Esophagus squamous epithelium (tissue), 5 donors: ENCODE data around the gene RDH8. TPM values are rescaled to one million over a fixed set of nuclear protein-coding genes. Genes with fewer than 3 reads are reported as not detected.

ENCODE experiments used
- DNase-seq: peaks from one replicate; lab custom pipeline; 2025; lab: John Stamatoyannopoulos, UW
- H3K27ac ChIP-seq, 4 donors: fragments of 200-600 bp; sonication (generic); one replicate each; pipeline ENCODE4 v1.5.1; 2016 to 2019; ENCODE audit warnings: mild to moderate bottlenecking in 1 of 4
- H3K27me3 ChIP-seq, 4 donors: fragments of 200-600 bp; sonication (generic); 1 replicate in 3 of 4; 2 replicates in 1 of 4; pipeline versions ENCODE4 v1.5.1 to v1.6.0; 2017 to 2021; ENCODE audit warnings: antibody characterized with exemption in 1 of 4
- H3K36me3 ChIP-seq, 3 donors: fragments of 200-600 bp; sonication (generic); one replicate each; pipeline ENCODE4 v1.5.1; 2016 to 2019
- H3K4me1 ChIP-seq, 3 donors: fragments of 200-600 bp; sonication (generic); one replicate each; pipeline ENCODE4 v1.5.1; 2017 to 2019
- H3K4me3 ChIP-seq, 4 donors: fragments of 200-600 bp; sonication (generic); 1 replicate in 3 of 4; 2 replicates in 1 of 4; pipeline ENCODE4 v1.5.1; 2016 to 2019; ENCODE audit warnings: mild to moderate bottlenecking in 2 of 4, moderate library complexity in 1 of 4
- H3K9me3 ChIP-seq, 3 donors: fragments of 200-600 bp; sonication (generic); one replicate each; pipeline ENCODE4 v1.5.1; 2016 to 2019
- CTCF ChIP-seq, 6 experiments: fragments of 450-650 bp in 4 of 6; fragments of 200-600 bp in 2 of 6; sonication (generic) in 2 of 6; IDR thresholded peaks; one replicate each; pipeline ENCODE4 v1.5.1; 2016 to 2019; ENCODE audit warnings: antibody characterized with exemption in 6 of 6, mild to moderate bottlenecking in 4 of 6, moderate library complexity in 4 of 6
- POLR2A ChIP-seq, 4 donors: fragments of 450-650 bp; IDR thresholded peaks; one replicate each; pipeline ENCODE4 v1.6.1; 2017; ENCODE audit warnings: antibody characterized with exemption in 4 of 4, mild to moderate bottlenecking in 4 of 4, moderate library complexity in 3 of 4
- WGBS, 2 donors: methylation state at CpG; one replicate each; pipeline ENCODE4 v1.1.5; 2018; 5-methylcytosine and 5-hydroxymethylcytosine counted together
- intact Hi-C: fragments of 100-400 bp; cut with DNase I; formaldehyde crosslinking; loops from one replicate; pipeline ENCODE4 v1.15.0; 2022
- small RNA-seq, 4 donors: library from RNA; depleted of rRNA; stranded (forward); fragments of <200 nt; gene quantifications; one replicate each; pipeline ENCODE3, GENCODE V24; 2016
- total RNA-seq, 4 donors: library from RNA; depleted of rRNA; stranded (reverse); fragments of >200 nt; gene quantifications; one replicate each; pipeline ENCODE4 v1.1.0, GENCODE V29; 2016
- donor health status: DM: yes; HTN: yes; CAD: no.

Gene RDH8
- total RNA-seq, 4 donors from 2014 or later, result not detected

GRCh38 chr19:10061717-10062310 is 48.5 kb downstream of the RDH8 start:
- WGBS, 2 donors, result 35 to 56% methylated on average over 5 to 8 of the region's 21 CpGs
- H3K27me3 ChIP-seq, result peaks cover 0 to 67% (median 0%) of the 10 kb centered on the region in 4 donors

GRCh38 chr19:10068205-10068604 is 54.9 kb downstream of the RDH8 start:
- Histone ChIP-seq H3K9me3 (no peaks in the 10 kb centered on the region), H3K36me3 (no peaks in the 10 kb centered on the region), H3K4me1 (no peaks in the 10 kb centered on the region), H3K27ac (no peak overlapping the region), H3K27me3 (peaks cover 0 to 34% (median 0%) of the 10 kb centered on the region in 4 donors), H3K4me3 (no peak overlapping the region)
- DNase-seq, result no peak
- WGBS, 2 donors, result 44 to 56% methylated on average over 4 of the region's 4 CpGs
- no peak for TF ChIP-seq POLR2A (IDR thresholded peaks at IDR 0.05)
- no peak for TF ChIP-seq CTCF (IDR thresholded peaks at IDR 0.05)
- intact Hi-C loops, result no loop called here

More at GRCh38 chr19:10061717-10062310, 48.5 kb downstream of the RDH8 start:
- no peak for TF ChIP-seq POLR2A (IDR thresholded peaks at IDR 0.05)
- Histone ChIP-seq H3K4me1 (no peaks in the 10 kb centered on the region), H3K27ac (no peak overlapping the region), H3K4me3 (no peak overlapping the region), H3K36me3 (no peaks in the 10 kb centered on the region), H3K9me3 (no peaks in the 10 kb centered on the region)
- no peak for DNase-seq
- intact Hi-C loops, result no loop called here

DNA sequence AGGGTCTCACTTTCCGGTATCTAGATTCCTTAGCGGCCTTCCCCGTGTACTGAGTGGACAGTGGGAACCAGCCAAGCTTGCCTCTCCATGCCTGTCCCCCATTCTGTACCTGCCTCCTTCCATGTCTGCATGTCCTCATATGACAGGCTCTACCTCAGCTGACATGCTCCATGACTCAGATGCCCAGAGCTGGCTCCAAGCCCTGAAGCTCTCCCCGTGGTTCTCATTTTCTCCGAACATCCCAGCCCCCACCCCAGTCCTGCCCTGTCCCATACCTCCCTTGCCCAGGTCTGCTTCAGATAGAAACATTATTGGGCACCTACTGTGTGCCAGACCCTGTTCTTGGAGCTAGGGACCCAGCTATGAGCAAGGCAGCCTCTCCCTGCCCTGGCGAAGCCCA is 55.8 kb downstream of the RDH8 start:
- WGBS, 2 donors, result 47 to 64% methylated on average over 5 of the region's 6 CpGs
- Histone ChIP-seq H3K36me3 (no peaks in the 10 kb centered on the region), H3K4me1 (no peaks in the 10 kb centered on the region), H3K27ac (no peak overlapping the region), H3K27me3 (peaks cover 0 to 30% (median 0%) of the 10 kb centered on the region in 4 donors), H3K9me3 (peaks cover 0 to 8% (median 0%) of the 10 kb centered on the region in 3 donors), H3K4me3 (no peak overlapping the region)
- DNase-seq, result no peak
- no peak for TF ChIP-seq CTCF (IDR thresholded peaks at IDR 0.05)
- TF ChIP-seq POLR2A (IDR thresholded peaks at IDR 0.05), result no peak
- intact Hi-C loops, result no loop called here

DNA sequence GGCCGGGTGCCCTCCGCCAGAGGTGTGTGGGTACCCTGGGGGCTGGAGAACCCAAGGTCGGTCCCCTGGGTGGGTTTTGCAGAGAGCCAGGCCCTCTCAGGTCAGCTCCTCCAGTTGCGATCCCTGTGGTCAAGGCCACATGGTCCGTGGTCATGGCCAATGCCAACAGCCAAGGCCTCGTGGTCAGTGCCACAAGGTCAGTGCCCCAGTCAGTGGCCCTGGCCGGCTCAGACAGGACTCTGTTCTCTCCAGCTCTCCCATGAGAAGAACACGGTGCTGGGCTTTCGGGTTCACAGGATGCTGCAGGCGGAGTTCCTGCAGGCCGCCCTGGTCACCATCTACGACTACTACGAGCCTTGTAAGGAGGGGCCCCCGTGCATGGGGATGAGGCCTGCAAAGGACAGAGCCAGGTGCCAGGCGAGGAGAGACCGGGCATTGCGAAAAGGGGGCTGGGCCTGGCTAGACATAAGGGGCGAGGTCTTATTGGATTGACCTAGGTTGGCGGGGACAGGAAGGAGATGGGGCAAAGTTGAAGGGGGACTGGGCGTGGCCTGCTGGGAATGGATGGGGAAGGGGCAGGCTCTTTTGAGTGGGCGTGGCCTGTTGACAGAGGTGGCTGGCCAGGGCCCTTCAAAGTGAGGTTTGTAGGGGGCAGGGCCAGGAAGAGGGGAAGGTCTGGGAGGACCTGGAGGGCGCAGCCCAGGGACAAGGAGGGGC is 57.6 kb downstream of the RDH8 start:
- 61 to 64% methylated on average over 5 to 12 of the region's 22 CpGs for WGBS, 2 donors
- DNase-seq, result no peak
- no peak for TF ChIP-seq POLR2A (IDR thresholded peaks at IDR 0.05)
- no peak for TF ChIP-seq CTCF (IDR thresholded peaks at IDR 0.05)

More for the DNA sequence above, 57.6 kb downstream of the RDH8 start:
- intact Hi-C loops, result no loop called here
- no peaks in the 10 kb centered on the region for H3K36me3 ChIP-seq
- H3K4me1 ChIP-seq, result no peaks in the 10 kb centered on the region
- no peak overlapping the region for H3K4me3 ChIP-seq
- H3K27me3 ChIP-seq, result peaks cover 0 to 17% (median 0%) of the 10 kb centered on the region in 4 donors
- H3K9me3 ChIP-seq, result peaks cover 0 to 10% (median 0%) of the 10 kb centered on the region in 3 donors
- no peak overlapping the region for H3K27ac ChIP-seq

Small RNAs within 50 kb of the gene (small RNA-seq; reads per million reads assigned to genes)
- gene MIR5589, result 0 reads per million in 4 donors

Other genes starting within 250 kb of the RDH8 start
- 10 to 100 TPM; 10.8 to 18.5 (median 13.5) TPM for gene ZNF846, start 244.7 kb upstream of the RDH8 start, total RNA-seq
- 10 to 100 TPM in 3 of 4 donors, 1 to 10 TPM in 1; 6.9 to 20.0 (median 13.7) TPM for gene FBXL12, start 194.4 kb upstream of the RDH8 start, total RNA-seq
- 100 to 1,000 TPM; 394 to 688 (median 499) TPM for gene UBL5, start 185.6 kb upstream of the RDH8 start, total RNA-seq
- gene PIN1, start 178.2 kb upstream of the RDH8 start, total RNA-seq, result 10 to 100 TPM; 61.1 to 77.1 (median 67.6) TPM
- gene OLFM2, start 77.0 kb upstream of the RDH8 start, total RNA-seq, result 10 to 100 TPM in 2 of 4 donors, 1 to 10 TPM in 2; 8.6 to 14.6 (median 9.8) TPM
- gene COL5A3, start 3.0 kb upstream of the RDH8 start, total RNA-seq, result 1 to 10 TPM; 3.7 to 7.4 (median 5.2) TPM
- 10 to 100 TPM in 3 of 4 donors, 1 to 10 TPM in 1; 10.0 to 23.7 (median 14.7) TPM for gene SHFL, start 72.8 kb downstream of the RDH8 start, total RNA-seq
- under 1 TPM in 1 of 4 donors, not detected in 3; 0.42 TPM for gene ANGPTL6, start 89.2 kb downstream of the RDH8 start, total RNA-seq
- 10 to 100 TPM; 31.9 to 56.1 (median 39.6) TPM for gene PPAN, start 92.9 kb downstream of the RDH8 start, total RNA-seq
- 1 to 10 TPM; 2.9 to 9.2 (median 5.8) TPM for gene P2RY11, start 98.2 kb downstream of the RDH8 start, total RNA-seq
- 100 to 1,000 TPM; 146 to 253 (median 183) TPM for gene EIF3G, start 106.4 kb downstream of the RDH8 start, total RNA-seq
- gene DNMT1, start 181.5 kb downstream of the RDH8 start, total RNA-seq, result 10 to 100 TPM; 29.5 to 80.6 (median 48.4) TPM
- gene S1PR2, start 217.8 kb downstream of the RDH8 start, total RNA-seq, result 1 to 10 TPM; 1.6 to 6.1 (median 3.3) TPM
- 100 to 1,000 TPM in 2 of 4 donors, 10 to 100 TPM in 2; 77.6 to 105 (median 92.6) TPM for gene MRPL4, start 238.7 kb downstream of the RDH8 start, total RNA-seq